HG03442 (cell line): ENCODE results near the gene EXD3.
A peak's percentile ranks its signal among the peaks of the same experiment; 100 is the strongest.

Experiments used
- ATAC-seq: cut with Tn5 transposase; IDR thresholded peaks from one replicate; pipeline ENCODE4 v1.9.1; 2021; ENCODE audit warnings: mild to moderate bottlenecking, moderate library complexity; ENCODE audit not compliant: unreplicated experiment

The EXD3 gene

DNA sequence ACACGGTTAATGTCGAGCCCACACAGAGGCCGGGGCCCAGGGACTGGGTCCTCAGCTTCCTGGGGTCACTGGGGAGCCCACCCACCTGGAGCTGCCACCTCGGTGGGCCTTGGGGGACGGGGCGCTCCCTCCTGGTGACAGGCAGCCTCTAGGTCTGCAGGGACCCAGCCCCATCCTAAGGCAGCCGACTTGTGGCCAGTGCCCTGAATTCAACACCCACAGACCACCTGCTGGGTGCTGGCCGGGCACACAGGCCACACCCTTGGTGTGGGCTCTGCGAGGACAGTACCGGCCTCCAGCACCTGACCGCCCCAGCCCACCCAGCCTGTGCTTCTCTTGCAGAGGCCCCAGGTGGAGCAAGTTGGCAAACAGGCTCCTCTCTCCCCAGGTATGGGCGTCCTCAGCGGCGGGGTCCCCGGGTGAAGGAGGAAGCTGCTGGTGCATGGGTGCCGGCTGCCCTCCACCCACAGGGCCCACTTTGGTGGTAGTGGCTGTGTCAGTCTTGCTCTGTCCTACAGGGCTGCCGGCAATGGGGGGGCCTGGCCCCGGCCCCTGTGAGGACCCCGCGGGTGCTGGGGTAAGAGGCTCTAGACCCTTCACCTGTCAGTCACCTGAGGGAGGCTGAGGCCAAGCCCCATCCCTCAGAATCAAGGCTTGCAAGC lies 9.9 kb upstream of the EXD3 start:
- no peak for ATAC-seq

DNA sequence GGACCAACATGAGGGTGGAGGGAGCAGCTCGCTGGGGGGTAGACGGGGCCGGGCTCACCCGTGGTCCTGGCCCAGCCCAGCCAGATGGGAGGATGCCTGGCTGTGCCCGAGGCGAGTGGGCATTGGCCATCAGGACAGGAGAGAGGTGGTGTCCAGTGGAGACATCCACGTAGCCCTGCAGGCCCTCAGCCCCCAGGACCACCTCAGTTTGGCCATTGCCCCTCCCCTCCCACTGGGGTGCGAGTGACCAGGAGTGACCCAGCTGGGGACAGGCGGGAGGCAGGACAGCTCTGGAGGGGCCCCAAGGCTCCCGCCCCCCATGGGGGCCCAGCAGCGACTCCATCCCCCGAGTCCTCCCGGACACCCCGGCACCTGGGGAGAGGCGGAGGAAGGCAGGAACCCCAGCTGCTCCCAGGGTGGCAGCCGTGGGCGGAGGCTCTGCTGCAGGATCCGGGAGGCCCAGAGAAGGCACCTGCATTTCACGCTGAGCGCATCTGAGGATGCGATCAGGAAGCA lies 8.5 kb upstream of the EXD3 start:
- ATAC-seq = no peak

DNA sequence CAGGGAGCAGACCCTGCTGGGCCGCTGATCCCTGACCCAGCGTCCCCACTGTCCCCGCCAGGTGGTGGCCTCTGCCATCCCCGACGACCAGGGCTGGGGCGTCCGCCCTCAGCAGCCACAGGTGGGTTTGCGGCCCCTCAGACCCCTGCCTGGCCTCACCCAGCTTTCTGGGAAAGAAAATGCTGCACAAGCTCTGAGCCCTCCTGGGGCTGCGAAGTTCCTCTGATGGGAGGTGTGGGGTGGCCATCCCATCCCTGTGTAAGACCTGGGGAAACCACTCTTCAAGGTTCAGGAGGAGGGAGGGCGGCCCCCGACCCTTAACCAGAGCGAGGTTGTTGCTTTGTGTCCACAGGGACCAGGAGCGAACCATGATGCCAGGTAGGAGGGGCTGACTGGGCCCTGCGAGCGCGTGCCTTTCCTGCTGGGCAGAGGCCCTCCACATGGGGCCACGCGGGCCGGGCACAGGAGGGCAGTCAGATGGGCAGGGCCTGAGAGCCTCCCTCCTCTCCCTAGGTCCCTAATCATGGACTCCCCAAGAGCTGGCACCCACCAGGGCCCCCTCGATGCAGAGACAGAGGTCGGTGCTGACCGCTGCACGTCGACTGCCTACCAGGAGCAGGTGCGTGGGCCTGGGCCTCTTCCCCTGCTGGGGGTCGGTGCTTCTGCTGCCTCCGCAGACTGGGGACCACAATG lies 7.9 kb upstream of the EXD3 start:
- ATAC-seq = no peak

GRCh38 chr9:137429974-137430722 lies 7.2 kb upstream of the EXD3 start:
- ATAC-seq = no peak

DNA sequence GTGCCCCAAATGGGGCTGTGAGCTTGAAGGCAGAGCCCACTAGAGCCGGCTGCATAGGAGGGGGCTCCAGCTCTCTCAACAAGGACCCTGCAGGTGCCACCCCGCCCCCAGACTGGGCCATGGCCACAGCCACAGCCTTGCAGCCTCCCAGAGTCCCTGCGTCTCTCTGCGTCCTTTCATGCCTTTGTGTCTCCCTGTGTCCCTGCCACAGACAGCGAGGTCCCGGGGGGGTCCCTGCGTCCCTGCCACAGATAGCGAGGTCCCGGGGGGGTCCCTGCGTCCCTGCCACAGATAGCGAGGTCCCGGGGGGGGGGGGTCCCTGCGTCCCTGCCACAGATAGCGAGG lies 6.6 kb upstream of the EXD3 start:
- ATAC-seq = no peak

- ATAC-seq = no peak
Measured at GRCh38 chr9:137428841-137429545, 6.0 kb upstream of the EXD3 start.

DNA sequence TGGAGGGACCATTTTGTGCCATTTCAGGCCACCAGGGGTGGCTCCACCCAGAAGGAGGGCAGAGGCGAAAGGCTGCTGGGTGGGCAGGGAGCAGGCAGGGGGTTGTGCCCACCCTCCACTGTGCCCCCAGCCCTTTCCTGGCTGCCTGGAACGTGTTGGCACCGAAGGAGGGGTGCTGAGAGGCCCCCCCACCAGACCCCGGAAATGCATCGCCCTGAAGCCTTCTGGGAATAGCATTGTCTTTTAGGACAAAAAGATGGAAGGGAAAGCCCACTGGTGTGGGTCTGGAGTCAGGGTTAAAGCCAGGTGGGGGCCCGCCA lies 5.3 kb upstream of the EXD3 start:
- no peak for ATAC-seq

DNA sequence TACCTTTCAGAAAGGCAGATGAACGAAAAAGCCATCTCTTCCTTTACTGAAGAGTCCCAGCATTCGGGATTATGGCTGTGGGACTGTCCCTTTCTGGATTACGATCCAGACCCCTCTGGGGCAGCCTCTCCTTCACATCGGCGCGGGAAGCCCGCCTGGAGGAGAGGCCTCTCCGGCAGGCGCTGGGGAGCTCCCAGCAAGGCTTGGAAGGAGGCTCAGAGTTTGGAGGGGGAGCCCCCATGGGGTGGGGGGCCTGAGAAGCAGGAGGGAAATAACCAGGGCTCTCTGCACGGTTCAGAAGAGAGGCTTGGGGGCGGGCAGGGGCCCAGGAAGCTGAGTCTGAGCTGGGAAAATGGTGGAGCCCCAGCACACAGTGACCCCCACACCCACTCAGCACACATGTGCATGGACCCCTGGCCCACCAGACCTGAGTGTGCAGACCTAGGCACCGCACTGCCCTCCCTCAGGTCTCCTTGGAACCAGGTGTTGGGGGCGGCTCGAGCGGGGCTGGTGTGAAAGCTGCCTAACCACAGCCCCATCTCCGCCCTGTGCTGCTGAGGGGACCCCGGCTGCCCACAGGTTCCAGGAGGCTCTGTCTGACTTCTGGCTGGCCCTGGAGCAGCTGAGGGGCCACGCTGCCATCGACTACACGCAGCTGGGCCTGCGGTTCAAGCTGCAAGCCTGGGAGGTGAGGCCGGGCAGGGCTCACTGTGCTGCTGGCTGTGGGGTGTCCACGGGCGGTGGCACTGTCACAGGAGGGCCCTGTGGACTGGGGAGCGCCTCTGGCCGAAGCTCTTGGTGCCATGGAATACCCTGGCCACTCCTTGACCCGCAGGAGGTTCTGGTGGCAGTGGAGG lies 4.7 kb upstream of the EXD3 start:
- ATAC-seq = no peak

DNA sequence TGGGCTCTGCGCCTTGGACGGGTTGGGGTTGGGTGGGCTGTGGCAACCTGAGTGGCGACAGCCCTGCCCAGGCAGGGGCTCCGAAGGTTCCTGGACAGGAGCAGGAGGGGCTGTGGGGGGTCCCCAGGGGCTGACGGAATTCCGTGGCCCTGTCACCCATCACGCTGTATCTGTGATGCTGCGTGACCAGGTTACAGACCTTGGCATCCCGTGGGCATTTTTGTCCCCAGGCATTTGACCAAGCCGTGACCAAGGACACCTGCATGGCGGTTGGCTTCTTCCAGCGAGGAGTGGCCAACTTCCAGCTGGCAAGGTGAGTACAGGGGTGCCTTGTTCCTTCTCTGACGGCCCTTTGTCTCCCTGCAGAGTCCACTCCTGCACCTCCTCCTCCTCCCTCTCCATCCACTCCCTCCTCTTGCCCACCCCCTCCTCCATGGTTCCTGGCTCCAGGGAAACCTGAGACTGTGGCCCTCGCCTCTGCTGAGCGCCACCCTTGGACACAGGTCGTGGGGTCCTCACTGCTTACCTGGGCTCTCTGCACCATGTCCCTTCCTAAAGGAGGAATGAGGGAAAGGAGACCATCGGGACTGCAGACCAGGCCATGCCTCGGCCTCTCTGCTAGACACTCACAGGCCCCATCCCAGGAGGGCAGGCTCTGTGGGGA lies 3.2 kb upstream of the EXD3 start:
- no peak for ATAC-seq

DNA sequence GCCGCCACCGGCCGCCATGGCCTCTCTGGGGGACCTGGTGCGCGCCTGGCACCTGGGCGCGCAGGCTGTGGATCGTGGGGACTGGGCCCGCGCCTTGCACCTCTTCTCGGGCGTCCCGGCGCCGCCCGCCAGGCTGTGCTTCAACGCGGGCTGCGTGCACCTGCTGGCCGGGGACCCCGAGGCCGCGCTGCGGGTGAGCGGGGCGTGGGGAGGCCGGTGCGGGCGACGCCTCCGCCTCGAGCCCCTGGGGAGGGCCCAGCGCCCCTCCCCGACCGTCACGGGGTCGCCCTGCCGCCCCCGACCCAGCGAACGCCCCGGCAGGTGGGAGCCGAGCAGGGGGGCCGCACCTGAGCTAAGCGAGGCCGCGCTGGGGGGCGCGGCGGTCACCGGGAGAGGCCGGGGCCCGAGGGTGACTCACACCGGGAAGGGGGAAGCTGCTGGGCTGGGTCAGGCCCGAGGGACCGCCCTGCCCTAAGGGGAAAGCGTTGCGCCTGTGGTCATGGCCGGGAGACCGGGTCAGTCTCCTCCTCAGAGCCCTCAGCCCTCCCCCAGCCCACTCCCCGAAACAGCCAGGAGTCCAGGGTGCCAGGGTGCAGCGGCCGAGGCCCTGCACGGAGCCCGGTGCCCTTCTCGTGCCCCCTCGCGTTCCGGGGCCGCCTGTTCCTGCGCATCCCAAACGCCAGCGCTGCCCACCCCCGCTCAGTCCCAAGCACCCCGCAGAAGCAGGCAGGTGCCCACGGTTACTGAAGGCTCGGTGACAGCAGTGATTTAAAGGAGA lies 741 bp upstream of the EXD3 start:
- ATAC-seq = peak; percentile 22

GRCh38 chr9:137421838-137422603 lies 941 bp downstream of the EXD3 start:
- ATAC-seq = no peak

GRCh38 chr9:137417161-137418021 lies 5.6 kb downstream of the EXD3 start:
- ATAC-seq = no peak

- no peak for ATAC-seq
Measured at GRCh38 chr9:137416563-137417151, 6.3 kb downstream of the EXD3 start.

GRCh38 chr9:137416006-137416562 lies 6.9 kb downstream of the EXD3 start:
- no peak for ATAC-seq

DNA sequence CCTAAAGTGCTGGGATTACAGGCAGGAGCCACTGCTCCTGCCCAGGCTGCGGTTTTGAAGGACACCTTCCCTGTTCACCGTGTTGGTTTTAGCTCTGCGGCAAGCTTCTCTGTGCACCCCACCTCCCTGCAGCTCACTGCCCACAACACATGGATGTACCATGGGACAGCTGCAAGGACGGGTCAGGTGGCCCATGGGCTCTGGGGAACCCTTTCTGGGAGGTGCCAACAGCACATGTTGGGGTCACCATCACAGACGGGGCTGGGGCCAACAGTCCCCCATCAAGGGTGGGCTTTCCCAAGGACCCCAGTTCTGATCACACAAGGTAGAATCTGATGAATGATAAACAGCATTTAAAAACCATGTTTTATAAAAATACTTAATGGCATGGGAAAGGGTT lies 7.5 kb downstream of the EXD3 start:
- ATAC-seq = no peak

GRCh38 chr9:137412431-137412830 lies 10.5 kb downstream of the EXD3 start:
- ATAC-seq = no peak
